ENCODE measurements around the gene PRKAR2B.

DNA sequence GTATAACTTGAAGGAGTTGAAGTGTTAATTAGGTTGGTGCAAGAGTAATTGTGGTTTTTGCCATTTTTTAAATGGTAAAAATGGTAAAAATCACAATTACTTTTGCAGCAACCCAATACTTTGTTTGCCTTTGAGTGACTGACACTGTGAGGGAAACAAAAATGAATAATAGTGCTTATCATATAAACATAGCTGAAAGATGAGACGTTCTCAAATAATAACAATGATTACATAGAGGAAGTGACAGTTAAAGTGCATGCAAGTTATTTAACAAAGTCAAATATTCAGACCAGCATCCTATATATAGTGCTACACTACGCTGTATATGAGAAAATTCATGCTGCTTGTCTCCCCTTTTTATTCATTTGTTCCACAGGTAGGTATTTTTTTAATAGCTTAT is 119.6 kb downstream of the PRKAR2B start:
- TF ChIP-seq, protein P1, sequence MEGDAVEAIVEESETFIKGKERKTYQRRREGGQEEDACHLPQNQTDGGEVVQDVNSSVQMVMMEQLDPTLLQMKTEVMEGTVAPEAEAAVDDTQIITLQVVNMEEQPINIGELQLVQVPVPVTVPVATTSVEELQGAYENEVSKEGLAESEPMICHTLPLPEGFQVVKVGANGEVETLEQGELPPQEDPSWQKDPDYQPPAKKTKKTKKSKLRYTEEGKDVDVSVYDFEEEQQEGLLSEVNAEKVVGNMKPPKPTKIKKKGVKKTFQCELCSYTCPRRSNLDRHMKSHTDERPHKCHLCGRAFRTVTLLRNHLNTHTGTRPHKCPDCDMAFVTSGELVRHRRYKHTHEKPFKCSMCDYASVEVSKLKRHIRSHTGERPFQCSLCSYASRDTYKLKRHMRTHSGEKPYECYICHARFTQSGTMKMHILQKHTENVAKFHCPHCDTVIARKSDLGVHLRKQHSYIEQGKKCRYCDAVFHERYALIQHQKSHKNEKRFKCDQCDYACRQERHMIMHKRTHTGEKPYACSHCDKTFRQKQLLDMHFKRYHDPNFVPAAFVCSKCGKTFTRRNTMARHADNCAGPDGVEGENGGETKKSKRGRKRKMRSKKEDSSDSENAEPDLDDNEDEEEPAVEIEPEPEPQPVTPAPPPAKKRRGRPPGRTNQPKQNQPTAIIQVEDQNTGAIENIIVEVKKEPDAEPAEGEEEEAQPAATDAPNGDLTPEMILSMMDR (IDR thresholded peaks at IDR 0.05; ENCODE audit: poor library complexity), result no peak
- TF ChIP-seq EZH2 (IDR thresholded peaks at IDR 0.05; ENCODE audit: borderline replicate concordance), result no peak

Data from hepatocyte (in vitro differentiated cells).